ENCODE data around the gene ZNF320.
"Not testable (repeated sequence)": the region's sequence is repeated elsewhere in the genome, so short reads cannot be mapped to it uniquely, and the experiment has no call there.

- TF ChIP-seq BHLHE40 (IDR thresholded peaks at IDR 0.05; ENCODE audit: borderline replicate concordance); SUZ12 (IDR thresholded peaks at IDR 0.05): not testable (repeated sequence)
These were observed 29.4 kb downstream of the ZNF320 start for GRCh38 chr19:52868031-52868430.

Data from HEK293T (cell line).